NCI-H2171 treated with DMSO at 0.1 percent for 48 hours (cell line): ENCODE measurements around the gene RGS14.
A peak's percentile ranks its signal among the peaks of the same experiment; 100 is the strongest.
"Not testable (repeated sequence)": the region's sequence is repeated elsewhere in the genome, so short reads cannot be mapped to it uniquely, and the experiment has no call there.

Experiments used
- DNase-seq: peaks from one replicate; lab custom pipeline; 2025; lab: John Stamatoyannopoulos, UW

The RGS14 gene

DNA sequence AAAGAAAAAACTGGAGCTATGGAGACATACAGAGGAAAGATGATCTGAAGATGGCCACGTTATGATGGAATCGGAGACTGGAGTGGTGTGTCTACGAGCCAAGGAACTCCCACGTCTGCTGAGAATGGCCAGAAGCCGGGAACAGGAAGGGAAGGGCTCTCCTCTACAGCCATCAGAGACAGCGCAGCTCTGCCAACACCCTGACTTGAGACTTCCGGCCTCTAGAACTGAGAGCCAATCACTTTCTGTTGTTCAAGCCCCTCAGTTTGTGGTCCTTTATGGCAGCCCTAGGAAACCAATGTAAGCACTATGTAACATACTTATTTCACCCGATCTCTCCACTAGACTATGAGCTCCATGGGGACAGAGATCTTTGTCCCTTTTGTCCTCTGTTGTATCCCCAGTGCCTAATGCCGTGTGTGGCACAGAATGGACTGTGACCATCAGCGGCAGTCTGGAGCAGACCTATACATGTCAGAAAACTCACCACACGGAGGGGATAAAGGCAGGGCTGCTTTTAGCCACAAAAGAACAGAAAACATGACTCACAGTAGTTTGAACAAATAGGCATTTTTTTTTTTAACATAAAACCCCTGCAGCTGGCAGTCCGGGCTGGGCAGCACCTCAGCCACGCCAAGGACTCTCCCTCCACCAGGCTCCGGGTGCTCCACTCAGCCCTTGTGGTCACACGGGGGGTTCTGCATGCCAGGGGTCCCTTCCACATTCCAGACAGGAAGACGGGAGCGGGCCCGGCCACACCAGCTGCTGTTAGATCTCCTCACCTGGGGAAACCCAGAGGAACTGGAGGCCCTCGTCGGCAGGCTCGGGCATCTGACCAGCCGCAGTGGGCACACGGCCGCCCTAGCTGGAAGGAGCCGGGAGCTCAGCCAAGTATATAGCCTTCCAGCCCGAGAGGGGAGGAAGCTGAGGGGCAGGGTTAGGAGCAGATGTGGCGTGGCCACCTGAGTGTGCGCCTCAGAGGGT, 29.9 kb upstream of the RGS14 start:
- DNase-seq: no peak

DNA sequence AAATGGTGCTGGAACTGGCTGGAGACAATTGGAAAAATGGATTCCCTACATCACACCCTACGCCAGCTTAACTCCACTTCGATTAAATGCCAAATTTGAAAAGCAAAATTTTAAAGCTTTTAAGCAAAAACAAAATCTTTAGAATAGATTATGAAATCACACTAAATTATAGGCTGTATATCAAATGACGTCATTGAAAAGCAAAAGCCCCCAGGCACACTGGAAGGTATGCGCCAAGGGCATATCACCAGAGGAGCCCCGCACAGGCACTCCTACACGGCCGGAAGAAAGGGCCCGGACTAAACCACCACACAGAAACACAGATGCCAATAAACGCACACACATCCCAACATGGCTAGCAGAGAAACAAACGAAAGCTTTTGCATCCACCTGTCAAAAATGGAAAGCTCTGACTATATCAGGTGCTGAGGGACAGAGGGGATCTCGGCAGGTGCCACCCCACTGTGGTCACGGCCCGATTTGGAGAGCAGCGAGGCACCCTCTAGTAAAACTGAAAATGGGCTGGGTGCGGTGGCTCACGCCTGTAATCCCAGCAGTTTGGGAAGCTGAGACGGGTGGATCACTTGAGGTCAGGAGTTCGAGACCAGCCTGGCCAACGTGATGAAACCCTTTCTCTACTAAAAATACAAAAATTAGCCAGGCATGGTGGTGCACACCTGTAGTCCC, 29.0 kb upstream of the RGS14 start:
- DNase-seq: no peak

DNA sequence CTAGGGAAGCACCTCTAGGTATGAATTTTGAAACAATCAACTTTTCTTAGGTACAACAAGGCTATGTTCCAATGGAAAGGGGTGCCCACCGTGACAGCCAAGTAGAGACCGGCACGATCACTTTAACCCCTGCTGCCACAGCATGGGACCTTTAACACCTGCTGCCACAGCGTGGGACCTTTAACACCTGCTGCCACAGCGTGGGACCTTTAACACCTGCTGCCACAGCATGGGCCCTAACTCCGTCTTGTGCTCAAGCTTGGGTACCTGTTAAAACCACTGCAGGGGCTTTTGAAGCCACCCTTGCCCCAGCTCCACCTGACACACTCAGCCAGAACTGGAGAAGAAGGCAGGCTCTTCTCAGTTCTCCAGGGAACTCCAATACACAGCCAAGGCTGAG, 27.8 kb upstream of the RGS14 start:
- DNase-seq: no peak

DNA sequence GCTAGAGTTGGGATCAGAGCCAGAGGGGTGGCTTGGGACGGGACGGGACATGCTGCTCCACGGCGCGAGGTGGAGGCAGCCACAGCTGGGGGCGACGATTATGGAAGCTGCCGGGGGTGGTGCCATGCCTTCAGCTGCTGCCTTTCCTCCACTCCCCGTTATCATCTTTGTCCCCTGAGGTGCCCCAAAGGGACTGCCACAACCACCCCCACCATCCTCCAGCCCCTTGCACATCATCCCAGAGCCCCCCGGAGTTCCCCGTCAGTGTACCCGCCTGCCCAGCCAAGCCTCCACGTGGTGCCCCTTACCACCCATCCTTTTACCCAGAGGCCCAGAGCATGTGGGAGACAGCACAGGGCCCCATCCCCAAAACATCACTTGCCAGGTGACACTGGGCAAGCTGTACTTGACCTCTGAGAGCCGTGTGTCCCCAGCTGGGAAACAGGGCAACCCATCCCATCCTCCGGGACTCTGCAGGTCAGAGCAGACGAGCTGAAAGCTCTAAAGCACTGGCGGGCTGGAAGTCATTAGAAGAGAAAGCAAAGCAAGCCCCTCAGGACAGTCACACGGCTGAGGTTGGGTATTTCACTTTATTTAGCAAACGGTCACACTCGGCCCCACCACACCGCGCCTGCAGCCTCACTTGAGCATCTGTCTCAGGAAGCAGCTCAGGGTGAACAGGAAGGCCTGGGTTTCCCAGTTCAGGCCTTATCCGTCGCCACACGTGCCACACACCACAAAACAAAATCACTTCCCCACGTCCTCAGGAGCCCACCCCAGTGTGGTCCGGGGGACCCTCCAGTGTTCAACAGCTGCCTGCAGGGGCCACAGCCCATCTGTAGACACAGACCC, 26.5 kb upstream of the RGS14 start:
- no peak for DNase-seq

DNA sequence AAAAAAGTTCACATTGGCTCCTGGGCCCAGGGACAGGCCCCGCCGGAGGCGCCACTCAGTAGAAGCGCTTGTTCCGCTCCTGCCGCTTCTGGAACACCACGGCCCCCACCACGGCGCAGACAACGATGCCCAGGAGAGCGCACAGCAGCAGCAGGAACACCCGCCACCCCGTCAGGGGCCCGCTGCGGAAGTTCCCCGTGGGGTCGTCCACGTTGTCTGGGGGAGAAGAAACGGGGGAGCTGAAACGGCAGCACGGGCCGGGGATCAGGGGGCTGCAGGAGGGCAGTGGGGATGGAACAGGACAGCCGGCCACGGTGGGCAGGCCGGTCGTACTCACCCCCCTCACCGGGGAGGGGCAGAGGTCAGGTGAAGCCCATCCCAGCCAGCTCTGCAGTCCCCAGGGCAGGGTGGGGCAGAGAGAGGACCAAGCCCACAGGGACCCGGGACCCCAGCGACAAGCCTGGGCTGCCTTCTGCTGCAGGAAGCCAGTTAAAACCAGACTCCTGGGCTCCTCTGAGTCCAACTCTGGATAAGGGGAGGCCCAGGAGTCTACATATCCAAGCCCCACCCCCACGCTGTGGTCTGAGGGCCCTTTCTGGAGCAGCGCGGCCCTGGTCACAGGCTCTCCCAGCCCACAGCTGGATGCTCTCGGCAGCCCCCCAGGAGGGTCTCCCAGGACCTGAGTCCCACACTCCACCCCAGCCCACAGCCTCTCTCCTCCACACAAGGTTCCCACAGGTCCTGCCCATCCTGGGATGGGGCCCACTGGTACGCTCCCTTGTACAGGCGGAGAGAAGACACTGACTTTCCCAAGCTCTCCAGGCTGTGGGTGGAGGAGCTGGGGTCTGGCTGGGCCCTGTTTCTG, 25.5 kb upstream of the RGS14 start:
- DNase-seq: no peak

DNA sequence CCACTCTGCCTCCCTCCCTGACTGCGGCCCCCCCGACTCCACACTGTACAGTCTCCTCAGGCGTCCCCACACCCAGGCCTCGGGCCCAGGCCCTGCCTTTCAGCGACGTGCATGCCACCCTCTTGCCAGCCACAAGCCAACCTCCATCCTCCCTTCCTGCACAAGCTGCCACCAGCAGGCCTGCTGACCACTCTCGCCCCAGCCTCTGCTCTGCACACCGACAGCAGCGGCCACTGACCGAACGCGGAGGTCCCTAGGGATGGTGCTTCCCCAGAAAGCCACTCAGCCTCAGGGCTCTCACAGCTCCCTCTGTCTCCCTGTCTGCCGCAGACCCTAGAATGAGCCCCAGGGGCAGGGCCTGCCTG, 24.8 kb upstream of the RGS14 start:
- no peak for DNase-seq

DNA sequence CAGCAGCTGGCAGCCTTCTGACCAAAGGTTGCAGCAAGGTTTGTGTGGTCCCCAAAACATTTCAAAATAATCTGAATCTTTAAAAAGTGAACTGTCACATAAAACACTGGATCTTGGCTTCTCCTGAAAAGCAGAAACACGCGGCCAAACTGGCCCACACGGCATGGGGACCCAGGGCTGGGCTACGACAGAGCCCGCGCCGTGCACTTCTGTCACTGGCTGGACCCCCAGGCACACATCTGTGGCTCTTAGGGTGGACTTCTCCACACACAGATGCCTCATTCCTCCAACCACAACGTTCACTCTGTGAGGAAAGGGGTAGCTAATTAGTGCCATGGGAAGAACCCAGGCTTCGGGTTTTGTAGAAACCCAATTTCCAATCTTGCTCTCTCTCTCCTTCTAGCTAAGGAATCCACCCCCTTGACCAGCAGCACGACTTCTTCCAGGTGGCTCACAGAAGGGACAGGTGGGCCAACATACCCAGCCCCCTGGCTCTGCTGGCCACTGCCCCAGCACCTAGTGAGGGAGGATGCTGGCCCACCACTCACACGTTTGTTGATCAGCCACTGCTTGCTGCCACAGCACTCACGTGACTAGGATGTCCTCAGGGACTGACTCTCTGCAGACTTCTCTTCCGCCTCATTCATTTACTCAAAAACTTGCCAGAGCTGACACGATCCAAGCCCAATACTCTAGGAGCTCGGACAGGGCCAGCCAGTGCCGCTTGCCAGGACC, 24.1 kb upstream of the RGS14 start:
- no peak for DNase-seq

DNA sequence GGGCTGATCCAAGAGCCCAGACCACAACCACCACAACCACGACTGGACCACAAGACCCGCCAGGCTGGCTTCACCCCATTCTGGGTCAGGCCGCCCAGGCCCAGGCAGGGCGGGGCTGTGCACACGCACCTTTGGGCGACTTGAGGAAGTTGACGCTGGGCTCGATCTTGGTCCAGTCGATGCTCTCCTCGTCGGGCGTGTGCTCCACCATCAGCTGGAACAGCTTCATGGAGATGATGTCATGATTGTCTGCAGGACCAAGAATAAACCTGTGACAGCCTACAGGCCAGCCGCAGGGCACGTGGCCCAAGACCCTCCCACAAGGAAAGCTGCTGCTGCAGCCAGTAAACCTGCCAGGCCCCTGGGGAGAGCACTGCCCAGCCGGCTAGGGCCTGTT, 23.6 kb upstream of the RGS14 start:
- DNase-seq: no peak

DNA sequence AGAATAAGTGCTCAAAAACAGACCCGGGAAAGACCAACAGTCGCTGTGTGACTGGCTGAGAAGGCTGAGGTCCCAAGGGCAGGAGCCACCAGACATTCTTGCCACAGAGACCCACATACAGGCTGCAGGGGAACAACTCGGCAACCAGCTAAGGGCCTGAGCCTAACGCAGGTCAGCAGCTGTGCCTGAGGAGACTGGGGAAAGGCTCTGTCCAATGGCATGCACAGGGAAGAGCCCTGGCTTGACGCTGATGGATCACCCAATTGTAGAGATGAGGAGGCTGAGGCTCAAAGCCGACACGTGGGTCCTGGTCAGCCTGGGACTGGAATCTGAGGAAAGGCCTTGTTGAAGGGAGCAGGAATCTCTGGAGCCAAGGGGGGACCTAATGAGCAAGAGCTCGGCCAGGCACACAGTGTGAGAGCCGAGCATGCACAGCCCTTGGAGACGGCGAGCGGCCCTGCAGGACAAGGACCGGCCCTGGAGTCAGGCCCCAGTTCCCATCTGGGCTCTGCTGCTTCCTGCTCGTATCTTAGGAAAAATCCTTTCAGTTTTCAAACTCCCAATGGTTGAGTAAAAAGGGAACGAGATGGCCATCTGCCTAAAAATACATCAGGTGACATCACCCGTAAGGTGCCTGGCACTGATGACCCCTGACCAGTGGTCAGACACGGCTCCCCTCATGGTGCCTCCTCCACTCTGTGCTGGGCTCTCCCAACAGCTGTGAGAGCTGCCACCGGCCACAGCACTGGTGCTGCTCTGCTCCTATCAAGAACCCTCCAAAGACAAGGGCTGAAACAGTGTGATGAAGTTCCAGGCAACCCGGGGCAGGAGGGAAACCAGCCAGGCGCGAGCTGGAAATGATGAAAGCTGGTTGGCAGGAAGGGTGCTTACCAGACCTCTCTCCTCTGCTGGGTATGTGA, 22.7 kb upstream of the RGS14 start:
- DNase-seq: no peak

DNA sequence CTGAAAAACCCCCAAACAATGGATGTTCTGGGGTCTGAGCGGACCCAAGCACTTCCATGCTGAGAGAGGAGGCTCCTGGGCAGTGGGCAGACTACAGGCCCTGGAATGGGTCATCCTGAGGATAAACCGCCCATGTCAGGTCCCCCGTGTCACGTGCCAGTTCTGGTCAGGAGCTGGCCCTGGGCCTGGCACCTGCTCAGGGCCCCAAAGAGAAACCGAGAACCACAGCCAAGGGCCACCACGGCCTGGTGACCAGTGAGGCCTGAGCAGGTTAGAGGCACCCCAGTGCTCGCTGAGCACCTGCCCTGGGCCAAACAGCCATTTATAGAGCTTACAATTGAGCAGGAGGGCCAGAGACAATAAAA, 22.0 kb upstream of the RGS14 start:
- no peak for DNase-seq

DNA sequence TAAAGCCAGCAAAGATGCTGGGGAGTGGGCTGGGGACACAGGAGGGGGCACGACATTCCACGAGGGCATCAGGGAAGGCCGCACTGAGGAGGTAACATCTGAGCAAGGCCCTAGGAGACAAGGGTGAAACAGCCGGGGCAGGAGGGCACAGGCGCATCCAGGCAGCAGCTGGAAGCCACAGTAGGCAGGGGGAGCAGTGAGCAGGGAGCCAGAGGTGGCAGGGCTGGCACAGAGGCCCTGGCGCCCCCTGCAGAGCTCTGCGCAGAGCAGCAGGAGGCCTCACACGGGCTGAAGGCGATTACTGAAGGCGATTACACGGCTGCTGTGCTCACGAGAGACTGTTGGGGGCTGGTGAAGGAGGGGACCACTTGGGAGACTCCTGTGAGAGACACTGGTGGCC, 21.6 kb upstream of the RGS14 start:
- DNase-seq: peak; percentile 3

DNA sequence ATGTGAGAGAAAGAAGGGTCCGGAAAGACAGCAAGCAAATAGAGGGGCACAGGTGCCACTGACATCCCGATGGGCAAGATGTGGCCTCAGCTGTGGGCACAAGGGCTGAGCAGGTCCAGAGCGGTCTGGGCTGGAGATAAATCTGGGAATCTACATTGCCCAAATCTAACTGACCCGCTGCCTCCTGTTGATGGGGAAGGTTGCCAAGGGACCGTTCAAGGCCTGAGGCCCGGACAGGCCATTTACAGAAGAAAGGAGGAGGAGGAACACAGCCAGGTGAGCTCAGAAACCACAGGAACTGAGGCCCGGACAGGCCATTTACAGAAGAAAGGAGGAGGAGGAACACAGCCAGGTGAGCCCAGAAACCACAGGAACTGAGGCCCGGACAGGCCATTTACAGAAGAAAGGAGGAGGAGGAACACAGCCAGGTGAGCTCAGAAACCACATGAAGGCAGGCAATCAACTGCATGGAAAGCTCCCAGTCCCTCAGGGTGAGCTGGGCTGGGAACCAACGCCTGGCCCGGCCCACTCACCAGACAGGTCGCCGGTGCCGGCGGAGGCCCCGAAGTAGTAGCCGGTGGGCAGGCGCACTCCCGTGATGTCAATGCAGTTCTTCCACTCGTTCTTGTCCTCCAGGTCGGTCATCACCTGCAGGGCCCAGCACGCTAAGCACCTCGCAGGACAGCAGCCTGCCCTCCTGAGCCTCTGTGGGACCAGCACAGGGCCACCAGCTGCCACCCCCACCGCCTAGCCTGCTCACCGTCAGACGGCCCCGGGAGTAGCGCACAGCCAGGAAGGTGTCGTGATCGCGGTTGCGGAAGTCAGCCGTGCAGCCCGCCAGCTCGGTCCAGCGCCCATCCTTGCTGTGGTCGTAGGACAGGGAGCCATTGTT, 20.9 kb upstream of the RGS14 start:
- no peak for DNase-seq

DNA sequence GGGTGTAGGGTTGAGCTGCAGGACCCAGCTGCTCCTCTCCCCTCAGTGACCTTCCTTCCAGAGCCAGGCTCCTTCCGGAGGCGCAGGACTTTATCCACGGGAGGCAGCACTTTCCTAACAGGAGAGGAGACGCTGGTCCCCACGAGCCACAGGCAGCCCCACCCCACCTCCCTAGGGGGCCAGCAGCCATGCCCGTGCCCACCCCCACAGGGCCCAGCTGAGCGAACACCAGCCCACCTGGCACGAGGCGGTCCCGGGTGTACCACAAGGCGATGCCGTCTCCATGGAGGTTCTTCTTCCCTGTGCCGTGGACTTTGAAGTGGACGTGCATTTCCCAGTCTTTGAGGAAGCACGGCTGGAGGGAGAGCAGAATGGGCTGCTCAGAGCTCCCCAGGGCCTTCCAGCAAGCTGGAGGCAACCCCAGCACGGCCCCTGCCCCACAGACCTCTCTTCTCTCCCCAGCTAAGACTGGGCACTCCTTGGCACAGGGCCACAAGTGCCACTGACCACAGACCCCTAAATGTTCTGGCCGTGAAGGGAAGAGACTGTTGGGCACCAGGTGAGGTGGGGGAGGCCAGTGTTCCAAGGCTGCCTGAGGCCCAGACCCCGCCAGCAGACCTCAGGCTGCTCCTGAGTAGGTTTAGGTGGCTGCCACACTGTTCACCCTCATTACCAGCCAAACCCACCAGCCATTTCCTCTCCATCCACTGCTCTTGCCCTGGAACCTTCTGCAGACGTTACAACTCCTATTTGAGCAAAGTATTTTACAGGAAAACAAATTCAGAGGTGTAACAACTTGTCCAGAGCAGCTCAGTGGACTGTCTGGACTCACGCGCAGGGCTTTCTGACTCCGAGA, 19.2 kb upstream of the RGS14 start:
- DNase-seq: no peak

DNA sequence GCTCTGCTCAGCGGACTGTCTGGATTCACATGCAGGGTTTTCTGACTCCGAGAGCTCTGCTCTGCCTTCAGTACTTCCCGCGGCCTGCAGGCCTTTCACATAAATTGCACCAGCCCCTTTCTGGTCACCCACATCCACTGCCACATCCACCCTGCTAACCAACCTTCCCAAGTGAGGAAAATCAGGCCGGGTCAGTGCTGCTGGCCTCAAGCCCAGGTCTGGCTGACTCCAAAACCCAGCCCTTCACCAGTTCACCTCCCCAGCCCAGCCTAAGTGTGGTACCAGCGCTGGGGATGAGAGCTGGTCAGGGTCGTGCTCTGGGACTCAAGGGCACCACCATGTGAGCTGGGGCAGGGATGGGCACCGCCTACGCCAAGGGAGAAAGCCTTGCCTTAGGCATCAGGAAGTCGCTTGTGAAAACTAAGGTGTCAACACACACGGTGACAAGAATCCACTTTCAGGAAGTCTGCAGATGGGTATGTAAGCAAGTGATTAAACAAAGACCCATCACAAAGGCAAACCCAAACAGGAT, 18.6 kb upstream of the RGS14 start:
- DNase-seq: no peak

DNA sequence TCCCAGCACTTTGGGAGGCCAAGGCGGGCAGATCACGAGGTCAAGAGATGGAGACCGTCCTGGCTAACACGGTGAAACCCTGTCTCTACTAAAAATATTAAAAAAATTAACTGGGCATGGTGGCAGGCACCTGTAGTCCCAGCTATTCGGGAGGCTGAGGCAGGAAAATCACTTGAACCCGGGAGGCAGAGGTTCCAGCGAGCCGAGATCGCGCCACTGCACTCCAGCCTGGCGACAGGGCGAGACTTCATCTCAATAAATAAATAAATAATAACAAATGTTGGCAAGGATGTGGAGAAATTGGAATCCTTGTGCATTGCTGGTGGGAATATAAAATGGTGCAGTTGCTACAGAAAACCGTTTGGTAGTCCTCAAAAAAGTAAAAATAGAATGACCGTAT, 14.7 kb upstream of the RGS14 start:
- DNase-seq: not testable (repeated sequence)

DNA sequence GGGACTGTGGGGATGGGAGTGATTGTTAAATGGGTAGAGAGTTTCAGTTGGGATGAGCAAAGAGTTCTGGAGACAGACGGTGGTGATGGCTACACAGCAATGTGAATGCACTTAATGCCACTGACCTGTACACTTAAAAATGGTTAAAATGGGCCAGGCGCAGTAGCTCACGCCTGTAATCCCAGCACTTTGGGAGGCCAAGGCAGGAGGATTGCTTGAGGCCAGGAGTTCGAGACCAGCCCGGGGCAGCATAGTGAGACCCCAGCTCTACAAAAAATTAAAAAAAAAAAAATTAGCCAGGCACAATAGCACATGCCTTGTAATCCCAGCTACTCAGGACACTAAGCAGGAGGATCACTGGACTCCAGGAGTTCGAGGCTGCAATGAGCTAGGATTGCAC, 13.9 kb upstream of the RGS14 start:
- DNase-seq: no peak

DNA sequence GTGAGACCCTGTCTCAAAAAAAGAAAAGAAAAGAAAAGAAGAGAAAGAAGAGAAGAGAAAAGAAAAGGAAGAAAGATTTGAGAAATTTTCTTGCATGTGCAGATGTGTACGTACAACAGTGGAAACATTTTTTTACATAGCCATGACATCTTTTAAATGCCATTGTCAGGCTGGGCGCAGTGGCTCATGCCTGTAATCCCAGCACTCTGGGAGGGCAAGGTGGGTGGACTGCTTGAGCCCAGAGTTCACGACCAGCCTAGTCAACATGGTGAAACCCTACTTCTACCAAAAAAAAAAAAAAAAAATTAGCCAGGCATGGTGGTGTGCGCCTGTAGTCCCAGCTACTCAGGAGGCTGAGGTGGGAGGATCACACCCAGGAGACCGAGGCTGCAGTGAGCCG, 12.8 kb upstream of the RGS14 start:
- DNase-seq: no peak

DNA sequence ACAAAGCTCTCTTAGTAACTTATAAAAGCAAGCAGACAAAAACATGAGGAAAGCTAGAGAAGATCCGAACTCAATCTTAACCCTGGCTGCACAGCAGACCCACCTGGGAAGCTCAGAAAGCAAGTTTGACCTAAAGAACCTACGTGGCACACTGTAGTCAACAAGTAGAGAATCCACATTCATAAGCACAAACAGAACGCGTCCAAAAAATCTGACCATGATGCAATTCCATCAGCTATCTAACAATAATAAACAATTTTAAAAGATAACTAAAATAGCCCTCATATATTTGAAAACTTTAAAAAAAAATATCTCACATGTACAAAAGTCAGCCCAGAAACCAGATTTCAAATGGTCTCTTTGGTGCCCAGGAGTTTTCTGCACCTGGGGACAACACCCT, 10.9 kb upstream of the RGS14 start:
- no peak for DNase-seq
